Fibroblast of skin of back (primary cell): ENCODE data around the gene IRAK2. TPM values are rescaled to one million over a fixed set of nuclear protein-coding genes. Genes with fewer than 3 reads are reported as not detected.
"Not testable (repeated sequence)": the region's sequence is repeated elsewhere in the genome, so short reads cannot be mapped to it uniquely, and the experiment has no call there.

ENCODE experiments used
- DNase-seq: peaks from one replicate; pipeline ENCODE4 v3.0.0-alpha.2; 2013
- polyA plus RNA-seq, 2 experiments: library from polyadenylated mRNA; unstranded; fragments of 120-200 nt; gene quantifications; one replicate each; pipeline ENCODE4 v1.2.1, GENCODE V29; 2013; ENCODE audit not compliant: insufficient read length in 2 of 2

The IRAK2 gene, protein sequence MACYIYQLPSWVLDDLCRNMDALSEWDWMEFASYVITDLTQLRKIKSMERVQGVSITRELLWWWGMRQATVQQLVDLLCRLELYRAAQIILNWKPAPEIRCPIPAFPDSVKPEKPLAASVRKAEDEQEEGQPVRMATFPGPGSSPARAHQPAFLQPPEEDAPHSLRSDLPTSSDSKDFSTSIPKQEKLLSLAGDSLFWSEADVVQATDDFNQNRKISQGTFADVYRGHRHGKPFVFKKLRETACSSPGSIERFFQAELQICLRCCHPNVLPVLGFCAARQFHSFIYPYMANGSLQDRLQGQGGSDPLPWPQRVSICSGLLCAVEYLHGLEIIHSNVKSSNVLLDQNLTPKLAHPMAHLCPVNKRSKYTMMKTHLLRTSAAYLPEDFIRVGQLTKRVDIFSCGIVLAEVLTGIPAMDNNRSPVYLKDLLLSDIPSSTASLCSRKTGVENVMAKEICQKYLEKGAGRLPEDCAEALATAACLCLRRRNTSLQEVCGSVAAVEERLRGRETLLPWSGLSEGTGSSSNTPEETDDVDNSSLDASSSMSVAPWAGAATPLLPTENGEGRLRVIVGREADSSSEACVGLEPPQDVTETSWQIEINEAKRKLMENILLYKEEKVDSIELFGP
- 1.0 TPM for polyA plus RNA-seq (2013, experiment 1 of 2; ENCODE audit: insufficient read length)
- 0.65 TPM for polyA plus RNA-seq (2013, experiment 2 of 2; ENCODE audit: insufficient read length)

DNA sequence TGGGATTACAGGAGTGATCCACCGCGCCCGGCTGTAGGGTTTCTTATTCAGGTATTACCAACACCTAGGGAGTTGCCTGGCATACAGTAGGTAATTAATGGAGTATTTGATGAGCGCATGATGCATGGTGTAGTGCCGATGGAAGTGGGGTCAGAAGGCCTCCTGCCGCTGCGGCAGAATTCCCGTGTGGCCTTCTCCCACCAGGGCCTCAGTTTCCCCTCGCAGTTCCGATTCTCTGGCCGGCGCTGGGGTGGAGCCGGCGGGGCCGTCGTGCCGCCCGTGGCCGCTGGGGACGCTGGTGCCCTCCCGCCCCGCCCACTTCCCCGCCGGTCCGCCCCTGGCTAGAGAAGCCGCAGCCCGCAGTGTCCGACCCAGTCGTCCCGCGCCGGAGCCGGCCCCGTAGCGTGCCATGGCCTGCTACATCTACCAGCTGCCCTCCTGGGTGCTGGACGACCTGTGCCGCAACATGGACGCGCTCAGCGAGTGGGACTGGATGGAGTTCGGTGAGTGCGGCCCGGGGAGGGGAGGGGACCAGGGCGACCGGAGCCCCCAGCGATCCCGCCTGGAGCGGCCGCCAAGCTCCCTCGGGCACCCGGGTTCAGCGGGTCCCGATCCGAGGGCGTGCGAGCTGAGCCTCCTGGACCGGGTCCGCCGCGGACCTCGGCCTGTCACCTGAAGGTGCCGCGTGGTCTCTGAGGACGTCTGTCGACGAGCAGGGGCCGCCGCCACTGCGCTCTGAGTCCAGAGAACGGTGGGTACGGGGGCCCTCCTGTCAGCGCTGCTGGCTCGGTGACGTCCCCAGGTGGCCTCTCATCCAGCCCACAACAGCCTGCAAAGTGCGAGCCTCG is at the start of gene IRAK2:
IRAK2 (plus strand) TSS at position 374 of the 848 bp plus-strand sequence; CDS start at position 410, 36 bp downstream.
- DNase-seq, result peak; percentile 59

DNA sequence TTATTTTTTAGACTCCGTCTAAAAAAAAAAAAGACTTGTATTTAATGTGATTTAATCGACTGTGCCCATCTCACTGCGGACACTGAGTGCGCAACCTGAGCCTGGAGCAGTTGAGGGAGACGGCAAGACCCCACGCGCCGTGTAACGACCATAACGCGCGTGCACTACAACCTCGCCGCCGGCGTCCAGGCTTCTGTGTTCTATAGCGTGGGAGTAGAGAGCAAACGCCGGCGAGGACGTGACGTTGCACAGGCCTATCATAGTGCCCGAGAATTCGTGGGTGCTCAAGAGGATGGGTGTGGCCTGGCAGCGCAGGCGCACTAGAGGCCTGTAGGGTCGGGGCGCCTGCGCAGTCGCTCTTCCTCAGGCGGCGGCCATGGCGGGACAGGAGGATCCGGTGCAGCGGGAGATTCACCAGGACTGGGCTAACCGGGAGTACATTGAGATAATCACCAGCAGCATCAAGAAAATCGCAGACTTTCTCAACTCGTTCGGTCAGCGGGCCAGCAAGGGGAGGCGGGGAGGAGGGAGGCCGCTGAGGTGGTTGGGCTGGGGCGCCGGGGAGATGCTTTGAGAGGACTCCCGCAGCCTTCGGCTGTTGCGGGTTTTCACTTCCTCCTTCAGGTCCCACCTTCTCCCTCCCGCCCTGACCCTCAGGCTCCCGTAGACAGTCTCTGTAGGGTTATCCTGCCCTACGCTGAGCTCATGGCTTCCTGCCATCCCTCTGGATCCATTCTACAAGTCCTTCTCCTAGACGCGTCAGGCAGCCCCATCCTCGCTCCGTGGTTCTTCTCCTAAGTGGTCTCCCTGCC is 49.2 kb upstream of the IRAK2 start, which contains the start of gene BRK1:
BRK1 (plus strand) TSS at position 350 of the 812 bp plus-strand sequence; CDS start at position 377, 27 bp downstream.
- DNase-seq, result peak; percentile 96

DNA sequence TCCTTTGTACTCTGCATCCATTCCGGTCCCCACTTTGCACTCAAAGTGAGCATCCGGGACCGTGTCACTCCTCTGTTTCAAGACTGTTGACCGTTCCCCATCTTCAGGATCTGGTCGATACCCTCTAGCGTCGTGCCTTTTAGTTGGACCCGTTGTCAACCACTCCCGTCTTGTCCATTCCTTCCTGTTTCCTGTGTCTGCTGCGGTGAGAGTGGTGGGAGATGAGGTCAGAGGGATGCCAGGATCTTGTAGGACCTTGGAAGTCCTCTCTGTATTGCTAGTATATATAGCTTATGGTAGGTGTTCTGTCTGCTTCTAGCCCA is 48.6 kb upstream of the IRAK2 start:
- DNase-seq, result peak; percentile 70

DNA sequence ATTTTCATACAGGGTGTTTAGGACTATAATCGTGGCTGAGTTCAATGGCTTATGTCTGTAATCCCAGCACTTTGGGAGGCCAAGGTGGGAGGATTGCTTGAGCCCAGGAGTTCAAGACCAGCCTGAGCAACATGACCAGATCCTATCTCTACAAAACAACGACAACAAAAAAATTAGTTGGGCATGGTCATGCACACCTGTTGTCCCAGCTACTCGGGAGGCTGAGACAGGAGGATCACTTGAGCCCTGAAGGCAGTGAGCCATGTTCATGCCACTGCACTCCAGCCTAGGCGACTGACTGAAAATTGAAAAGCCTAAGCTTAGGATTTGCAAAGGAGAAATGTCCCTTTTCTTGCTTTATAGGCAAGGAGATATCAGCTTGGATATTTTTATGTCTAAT is 47.8 kb upstream of the IRAK2 start:
- no peak for DNase-seq

DNA sequence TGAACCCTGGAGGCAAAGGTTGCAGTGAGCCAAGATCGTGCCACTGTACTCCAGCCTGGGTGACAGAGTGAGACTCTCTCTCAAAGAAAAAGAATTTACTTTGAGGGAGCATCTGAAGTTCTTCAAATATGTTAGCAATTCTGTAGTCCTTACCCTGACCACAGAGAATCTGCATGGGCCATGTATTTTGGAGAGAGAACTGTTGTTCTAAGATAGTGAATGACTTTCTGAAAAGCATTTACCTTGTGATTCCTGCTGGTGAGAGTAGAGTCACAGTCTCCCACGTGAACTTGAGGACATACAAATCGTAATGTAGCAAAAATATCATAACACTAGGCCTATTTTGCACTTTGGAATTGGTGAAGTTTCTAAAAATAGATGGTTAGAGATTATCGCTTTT is 45.3 kb upstream of the IRAK2 start:
- no peak for DNase-seq

DNA sequence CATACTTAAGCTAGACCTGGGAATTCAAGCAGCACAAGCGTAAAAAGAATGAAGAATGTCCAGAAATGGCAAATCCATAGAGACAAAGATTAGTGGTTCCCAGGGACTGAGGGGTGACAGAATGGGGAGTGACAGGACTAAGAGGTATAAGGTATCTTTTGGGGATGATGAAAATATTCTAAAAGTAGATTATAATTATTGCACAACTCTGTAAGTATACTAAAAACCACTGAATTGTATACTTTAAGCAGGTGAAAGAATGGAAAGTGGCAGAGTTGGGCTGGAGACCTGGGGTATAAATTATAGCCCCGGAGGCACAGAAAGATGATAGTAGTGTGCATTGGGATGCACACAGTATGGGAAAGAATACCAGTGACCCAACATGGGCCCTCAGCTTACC is 43.7 kb upstream of the IRAK2 start:
- DNase-seq, result no peak

DNA sequence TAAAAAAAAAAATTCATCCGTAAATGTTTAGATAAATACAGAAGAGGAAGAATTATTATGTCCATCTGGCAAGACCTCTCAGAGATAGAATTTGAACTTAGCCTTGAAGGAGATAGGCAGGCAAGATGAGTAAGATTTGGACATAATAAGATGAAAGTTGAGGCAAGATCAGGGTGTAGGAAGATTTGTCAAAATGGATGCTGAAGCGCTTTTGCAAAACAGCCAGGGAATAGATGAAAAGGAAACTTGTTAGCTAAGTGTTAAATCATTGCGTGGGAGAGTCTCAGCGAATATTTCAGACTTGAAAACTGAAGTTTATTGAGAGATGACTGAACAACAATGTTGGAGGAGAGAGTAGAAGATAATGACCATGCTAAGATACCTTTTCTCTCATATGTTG is 42.0 kb upstream of the IRAK2 start:
- DNase-seq, result no peak

DNA sequence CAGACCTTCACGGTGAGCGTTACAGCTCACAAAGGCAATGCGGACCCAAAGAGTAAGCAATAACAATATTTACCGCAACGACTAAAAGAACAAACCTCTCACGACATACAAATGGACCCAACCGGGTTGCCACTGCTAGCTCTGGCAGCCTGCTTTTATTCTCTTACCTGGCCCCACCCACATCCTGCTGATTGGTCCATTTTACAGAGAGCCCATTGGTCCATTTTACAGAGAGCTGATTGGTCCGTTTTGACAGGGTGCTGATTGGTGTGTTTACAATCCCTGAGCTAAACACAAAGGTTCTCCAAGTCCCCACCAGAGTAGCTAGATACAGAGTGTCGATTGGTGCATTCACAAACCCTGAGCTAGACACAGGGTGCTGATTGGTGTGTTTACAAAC is 28.8 kb upstream of the IRAK2 start:
- DNase-seq, result not testable (repeated sequence)

DNA sequence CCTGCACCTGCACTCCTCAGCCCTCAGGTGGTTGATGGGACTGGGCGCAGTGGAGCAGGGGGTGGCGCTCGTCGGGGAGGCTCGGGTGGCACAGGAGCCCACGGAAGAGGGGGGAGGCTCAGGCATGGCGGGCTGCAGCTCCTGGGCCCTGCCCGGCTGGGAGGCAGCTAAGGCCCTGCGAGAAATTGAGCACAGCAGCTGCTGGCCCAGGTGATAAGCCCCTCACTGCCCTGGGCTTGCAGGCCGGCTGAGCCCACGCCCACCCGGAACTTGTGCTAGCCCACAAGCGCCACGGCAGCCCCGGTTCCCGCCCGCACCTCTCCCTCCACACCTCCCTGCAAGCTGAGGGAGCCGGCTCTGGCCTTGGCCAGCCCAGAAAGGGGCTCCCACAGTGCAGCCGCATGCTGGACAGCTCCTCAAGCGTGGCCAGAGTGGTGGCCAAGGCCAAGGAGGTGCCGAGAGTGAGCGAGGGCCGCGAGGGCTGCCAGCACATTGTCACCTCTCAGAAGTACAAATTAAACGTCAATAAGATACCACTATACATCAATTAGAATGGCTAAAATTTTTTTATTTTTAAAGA is 28.2 kb upstream of the IRAK2 start:
- no peak for DNase-seq

DNA sequence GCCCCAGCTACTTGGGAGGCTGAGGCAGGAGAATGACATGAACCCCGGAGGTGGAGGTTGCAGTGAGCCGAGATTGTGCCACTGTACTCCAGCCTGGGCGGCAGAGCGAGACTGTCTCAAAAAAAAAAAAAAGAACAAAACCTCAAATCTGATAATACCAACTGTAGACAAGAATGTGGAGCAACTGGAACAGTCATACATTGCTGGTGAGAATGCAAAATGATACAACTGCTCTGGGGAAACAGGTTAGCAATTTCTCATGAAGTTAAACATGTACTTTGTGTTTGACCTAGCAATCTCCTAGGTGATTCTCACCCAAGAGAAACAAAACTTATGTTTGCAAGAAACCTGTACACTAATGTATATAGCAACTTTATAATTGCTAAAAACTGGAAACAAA is 27.5 kb upstream of the IRAK2 start:
- no peak for DNase-seq

DNA sequence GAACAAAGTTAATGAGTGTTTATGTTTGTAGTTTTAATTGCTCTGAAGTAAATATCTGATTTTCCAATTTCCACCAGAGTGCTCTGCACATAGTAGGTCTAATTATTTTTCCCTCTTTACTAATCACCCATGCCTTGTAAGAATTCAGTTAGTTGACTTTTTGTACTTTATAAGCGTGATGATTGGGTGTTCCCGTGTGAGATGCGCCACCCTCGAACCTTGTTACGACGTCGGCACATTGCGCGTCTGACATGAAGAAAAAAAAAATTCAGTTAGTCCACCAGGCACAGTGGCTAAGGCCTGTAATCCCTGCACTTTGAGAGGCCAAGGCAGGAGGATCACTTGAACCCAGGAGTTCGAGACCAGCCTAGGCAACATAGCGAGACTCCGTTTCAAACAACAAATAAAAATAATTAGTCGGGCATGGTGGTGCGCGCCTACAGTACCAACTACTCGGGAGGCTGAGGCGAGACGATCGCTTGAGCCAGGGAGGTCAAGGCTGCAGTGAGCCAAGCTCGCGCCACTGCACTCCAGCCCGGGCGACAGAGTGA is 23.6 kb upstream of the IRAK2 start:
- no peak for DNase-seq

DNA sequence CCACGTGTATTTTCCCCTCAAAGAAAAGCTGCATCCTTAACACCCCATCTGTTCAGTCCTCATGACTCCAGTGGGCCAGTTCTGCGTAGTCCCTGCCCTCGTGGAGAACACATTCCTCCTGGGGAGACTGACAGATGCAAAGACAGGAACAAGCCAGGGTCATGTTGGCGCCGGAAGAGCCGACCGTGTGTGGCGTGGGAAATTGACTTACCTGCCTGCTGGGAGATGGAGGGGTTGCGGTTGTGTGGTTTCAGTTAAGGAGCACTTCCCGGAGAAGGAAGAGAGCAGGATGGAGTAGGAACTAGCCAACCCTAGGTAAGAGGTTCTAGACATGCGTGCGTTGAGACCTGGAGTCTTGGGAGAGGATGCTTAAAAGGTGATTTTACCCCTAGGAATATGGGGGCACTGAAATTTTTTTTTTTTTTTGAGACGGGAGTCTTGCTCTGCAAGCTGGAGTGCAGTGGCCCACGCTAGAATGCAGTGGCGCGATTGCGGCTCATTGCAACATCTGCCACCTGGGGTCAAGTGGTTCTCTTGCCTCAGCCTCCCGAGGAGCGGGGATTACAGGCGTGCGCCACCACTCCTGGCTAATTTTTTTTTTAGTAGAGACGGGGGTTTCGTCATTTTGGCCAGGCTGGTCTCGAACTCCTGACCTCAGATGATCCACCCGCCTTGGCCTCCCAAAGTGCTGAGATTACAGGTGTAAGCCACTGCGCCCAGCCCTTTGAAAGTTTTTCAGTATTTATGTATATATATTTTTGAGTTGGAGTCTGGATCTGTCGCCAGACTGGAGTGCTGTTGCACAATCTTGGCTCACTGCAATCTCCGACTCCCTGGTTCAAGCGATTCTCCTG is 21.8 kb upstream of the IRAK2 start:
- no peak for DNase-seq

DNA sequence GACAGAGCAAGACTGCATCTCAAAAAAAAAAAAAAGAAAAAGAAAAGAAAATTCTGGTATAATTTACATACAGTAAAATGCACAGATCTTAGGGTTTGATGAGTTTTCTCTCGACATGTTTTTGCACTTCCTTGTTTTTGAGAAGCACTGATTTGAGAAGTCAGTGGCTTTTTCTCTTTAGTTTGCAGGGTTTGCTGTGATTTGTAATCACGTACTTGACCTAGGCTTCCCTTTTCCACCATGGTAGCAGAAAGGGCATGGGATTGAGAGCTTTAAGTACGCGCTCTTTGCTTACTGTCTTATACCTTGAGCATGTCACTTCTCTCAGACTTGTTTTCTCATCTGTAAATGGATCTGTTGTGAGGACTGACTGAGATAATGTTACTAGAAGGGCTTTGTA is 19.0 kb upstream of the IRAK2 start:
- no peak for DNase-seq

DNA sequence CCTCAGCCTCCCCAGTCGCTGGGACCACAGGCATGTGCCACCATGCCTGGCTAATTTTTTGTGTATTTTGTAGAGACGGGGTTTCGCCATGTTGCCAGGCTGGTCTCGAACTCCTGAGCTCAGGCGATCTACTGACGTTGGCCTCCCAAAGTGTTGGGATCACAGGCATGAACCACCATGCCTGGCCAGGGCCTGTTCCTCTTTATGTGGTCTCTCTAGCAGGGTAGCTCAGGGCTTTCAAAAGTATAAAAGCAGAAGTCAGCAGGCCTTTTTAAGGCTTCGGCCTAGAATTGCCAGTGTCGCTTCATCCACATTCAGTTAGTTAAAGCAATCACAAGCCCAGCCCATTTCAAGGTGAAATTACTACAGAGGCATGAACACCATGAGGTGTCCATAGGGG is 15.5 kb upstream of the IRAK2 start:
- no peak for DNase-seq

DNA sequence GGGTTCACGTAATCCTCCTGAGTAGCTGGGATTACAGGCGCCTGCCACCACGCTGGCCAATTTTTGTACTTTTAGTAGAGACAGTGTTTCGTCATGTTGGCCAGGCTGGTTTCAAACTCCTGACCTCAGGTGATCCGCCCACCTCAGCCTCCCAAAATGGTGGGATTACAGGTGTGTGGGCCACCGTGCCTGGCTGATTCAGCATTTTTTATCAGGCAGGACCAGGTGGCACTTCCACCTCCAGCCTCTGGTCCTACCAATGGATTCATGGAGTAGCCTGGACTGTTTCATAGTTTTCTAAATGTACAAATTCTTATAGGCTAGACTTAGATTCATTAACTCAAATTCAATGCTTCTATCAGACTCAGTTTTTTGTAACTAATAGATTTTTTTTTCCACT is 13.7 kb upstream of the IRAK2 start:
- no peak for DNase-seq

DNA sequence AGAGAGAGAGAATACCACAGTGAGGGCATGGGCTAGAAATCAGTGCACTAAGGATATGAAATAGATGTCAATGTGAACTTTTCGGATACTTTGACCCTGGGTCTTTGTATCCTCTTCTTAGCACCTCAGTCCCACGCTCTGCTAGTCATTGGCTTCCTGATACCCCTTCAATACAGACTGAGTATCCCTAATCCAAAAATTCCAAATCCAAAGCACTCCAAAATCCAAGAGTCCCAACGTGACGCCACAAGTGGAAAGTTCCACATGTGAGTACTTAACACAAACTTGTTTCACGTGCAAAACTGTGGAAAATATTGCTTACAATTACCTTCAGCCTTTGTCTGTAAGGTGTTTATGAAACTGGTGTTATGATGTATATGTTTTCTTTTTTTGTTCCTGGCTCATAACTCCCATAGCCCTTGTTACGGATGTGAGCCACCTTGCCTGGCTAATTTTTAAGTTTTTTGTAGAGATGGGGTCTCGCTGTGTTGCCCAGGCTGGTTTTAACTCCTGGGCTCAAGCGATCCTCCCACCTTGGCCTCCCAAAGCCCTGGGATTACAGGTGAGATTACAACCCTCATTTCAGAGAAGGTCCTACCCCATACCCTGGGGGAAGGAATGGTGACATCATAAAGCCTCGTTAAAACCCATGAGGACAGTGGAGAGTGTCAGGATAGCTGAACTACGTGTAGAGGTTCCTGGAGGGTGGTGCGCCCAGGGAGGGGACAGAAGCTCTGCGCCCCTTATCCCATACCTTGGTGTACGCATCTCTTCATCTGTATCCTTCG is 10.2 kb upstream of the IRAK2 start:
- DNase-seq, result no peak

DNA sequence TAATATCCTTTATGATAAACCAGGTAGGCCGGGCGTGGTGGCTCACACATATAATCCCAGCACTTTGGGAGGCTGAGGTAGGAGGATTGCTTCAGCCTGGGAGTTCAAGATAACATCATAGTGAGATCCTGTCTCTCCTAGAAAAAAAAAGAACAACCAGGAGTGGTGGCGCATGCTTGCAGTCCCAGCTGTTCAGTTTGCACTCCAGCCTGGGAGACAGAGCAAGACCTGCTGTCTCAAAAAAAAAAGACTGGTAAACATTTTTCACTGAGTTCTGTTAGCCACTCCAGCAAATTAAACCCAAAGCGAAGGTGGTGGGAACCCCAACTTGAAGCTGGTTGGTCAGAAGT is 9.6 kb upstream of the IRAK2 start:
- no peak for DNase-seq

DNA sequence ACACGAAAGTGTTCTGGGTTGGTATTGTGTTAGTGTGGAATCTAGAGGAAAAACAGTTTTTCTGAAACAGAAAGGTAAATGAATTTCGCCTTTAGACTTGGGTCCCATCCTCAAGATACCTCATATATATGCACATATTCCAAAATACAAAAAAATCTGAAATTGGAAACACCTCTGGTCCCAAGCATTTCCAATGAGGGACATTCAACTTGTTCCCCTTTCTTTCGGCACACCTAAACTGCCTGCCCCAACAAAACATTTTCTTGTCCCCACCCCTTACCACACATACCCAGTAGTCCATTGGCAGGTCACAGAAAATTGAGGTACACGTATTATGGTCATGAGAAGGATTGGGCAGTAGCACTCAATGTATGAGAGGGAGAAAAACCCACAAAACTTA is 9.1 kb upstream of the IRAK2 start:
- no peak for DNase-seq

DNA sequence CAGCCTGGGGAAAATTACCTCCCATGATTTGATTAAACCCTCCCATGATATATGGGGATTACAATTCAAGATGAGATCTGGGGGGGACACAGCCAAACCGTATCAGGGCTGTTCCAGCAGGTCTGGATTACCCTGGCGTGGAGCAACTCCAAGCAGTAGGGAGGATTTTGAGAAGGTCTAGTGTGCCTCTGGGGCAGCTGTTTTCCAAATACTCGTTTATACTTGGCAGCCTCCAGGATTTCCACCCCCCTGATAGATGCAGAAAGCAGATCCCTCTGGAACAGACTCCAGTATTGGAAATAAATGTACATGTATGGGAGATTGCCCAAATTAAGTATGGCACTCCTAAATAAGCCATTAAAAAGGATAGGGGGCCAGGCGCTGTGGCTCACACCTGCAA is 7.7 kb upstream of the IRAK2 start:
- no peak for DNase-seq

DNA sequence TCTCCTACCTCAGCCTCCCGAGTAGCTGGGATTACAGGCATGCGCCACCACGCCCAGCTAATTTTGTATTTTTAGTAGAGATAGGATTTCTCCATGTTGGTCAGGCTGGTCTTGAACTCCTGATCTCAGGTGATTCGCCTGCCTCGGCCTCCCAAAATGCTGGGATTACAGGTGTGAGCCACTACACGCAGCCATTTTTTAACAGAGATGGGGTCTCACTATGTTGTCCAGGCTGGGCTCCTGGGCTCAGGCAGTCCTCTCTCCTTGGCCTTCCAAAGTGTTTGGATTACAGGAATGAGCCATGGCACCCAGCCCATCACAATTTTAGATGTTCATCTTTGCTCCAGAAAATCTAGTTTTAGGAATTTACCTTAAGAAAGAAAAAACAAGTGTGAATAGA is 6.2 kb upstream of the IRAK2 start:
- not testable (repeated sequence) for DNase-seq
